IPS DF 4.7 (cell line): ENCODE data around the gene MT1B.
"Not testable (repeated sequence)": the region's sequence is repeated elsewhere in the genome, so short reads cannot be mapped to it uniquely, and the experiment has no call there.

Experiments used
- DNase-seq: peaks from one replicate; pipeline ENCODE4 v3.0.0-alpha.2; 2013; ENCODE audit warnings: low spot score; ENCODE audit errors: extremely low read depth

The MT1B gene

DNA sequence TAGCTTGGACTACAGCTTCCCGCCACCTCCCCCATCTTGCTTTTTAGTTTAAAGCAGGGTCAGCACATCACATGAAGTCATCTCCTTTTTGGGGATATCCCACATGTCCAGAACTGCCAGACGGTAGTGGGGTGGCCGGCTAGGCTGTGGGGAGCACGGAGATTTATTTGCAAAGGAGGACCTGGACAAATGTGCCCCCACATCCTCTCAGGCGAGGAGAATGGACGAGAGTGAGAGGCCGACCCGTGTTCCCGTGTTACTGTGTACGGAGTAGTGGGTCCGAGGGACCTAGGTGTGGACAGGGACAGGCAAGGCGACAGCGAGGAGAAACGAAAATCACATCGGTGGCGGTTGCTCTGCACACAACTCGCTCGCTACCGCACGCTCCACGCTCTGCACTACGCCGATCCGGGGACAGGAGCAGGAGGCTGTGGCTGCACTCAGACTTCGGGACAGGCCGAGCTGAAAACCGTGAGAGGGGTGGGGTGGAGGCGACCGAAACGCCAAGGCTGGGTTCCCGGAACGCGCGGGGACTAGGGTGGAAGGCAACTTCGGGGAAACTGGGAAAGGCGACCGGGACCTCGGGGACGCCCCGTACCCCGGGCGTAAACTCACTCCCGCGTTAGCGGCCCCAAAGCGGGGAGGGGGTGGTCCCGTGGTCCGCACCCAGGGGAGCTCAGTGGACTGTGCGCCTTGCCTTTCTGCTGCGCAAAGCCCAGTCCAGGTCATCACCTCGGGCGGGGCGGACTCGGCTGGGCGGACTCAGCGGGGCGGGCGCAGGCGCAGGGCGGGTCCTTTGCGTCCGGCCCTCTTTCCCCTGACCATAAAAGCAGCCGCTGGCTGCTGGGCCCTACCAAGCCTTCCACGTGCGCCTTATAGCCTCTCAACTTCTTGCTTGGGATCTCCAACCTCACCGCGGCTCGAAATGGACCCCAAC lies 13.6 kb upstream of the MT1B start, which contains the start of gene MT1A:
MT1A (plus strand) TSS at position 853 of the 937 bp plus-strand sequence; CDS start at position 926, 73 bp downstream.
- DNase-seq = no peak

DNA sequence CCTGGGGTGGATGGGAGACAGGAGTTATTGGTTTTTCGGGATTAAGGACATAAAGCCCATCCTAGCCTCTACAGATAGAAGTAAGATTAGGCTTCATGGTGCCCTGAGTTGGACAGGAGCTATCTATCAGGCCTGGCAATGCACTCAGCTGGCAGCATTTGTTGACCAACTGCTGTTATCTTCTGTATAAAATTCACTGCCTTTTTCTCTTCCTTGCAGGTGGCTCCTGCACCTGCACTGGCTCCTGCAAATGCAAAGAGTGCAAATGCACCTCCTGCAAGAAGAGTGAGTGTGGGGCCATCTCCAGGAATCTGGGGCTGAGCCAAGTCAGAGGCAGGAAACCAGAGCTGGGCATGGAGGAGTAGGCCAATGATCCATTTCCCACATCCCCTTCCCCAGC lies 12.6 kb upstream of the MT1B start:
- no peak for DNase-seq

DNA sequence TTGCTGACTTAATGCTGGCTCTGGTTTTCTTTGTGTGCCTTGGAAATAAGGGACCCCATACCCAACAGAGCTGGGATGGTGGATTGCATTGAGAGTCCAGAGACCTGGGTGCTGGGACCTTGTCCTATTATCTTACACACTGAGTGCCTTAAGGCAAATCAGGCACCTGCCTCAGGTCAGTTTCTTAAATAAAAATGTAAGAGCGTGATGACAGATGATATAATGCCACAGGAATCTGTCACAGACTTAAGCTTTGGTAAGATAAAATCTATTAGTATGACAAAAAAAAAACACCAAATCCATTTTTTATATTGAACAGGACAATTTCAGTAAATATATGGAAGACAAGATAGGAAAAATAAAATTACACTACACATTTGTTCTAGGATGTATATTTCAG lies 11.6 kb upstream of the MT1B start:
- DNase-seq = no peak

DNA sequence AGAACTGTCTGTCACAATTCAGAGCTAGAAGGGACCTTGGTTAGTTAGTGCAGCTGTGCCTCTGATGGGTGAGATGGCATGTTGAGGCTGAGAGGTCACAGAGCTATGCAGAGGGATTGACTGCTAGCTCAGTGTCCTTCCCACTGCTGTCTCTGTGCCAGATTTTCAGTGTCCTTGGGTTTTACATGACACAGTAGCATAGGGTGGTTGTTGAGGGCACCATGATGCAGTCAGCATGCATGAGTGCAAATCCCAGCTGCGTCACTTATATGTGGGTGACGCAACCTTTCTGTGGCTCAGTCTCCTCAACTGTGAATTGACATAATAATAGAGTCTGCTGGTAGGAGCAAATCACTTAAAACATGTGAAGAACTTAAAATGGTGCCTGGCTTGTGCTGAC lies 10.5 kb upstream of the MT1B start:
- DNase-seq = no peak

DNA sequence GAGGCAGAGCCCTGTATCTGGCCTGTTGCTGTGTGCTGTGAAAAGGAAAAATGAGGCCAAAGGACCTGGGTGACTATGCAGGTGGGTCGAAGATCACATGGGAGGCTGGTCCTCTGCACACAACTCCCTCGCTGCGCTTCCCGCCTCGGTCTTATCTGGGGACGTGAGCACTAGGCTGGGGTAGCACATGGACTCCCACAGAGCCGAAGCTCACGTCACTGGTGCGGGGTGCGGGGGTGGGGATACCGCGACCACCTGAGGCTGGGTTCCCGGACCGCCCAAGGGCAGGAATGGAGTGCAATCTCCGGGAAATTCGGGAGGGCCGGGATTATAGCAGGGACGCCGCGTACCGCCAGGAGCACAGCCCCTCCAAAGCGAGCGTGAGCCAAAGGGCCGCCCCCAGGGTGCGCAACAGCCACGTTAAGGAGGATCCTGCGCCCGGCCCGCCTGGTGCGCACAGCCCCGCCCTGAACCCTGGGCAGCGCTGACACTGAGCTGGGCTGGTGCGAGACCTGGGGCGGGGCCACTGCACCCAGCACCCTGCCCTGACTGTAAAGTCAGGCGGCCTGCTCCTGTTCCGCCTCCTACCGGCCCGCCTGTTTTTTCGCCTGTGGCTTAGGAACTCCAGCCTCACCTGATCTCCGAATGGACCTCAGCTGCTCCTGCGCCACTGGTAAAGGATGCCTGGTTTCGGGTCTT lies 8.5 kb upstream of the MT1B start:
- no peak for DNase-seq

- DNase-seq = no peak
These were observed 7.9 kb upstream of the MT1B start for GRCh38 chr16:56643833-56644232.

DNA sequence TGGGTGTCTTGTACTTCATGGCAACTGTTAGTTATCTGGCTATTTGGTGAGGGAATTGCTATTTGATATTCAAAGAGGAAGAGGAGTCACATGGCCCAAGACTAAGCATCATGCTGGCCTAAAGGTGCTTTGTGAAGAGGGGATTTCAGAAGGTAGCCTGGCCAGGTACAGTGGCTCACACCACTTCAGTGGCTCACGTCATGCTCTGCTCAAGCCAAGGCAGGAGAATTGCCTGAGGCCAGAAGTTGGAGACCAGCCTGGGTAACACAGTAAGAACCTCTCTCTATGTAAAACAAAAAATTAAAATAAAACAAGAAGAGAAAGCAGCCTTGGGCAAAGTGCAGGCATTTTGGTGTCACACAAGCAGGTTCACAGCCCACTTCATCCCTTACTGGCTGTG lies 6.4 kb upstream of the MT1B start:
- DNase-seq = no peak

GRCh38 chr16:56645838-56646237 lies 5.8 kb upstream of the MT1B start:
- DNase-seq = no peak

GRCh38 chr16:56647641-56648431 lies 3.9 kb upstream of the MT1B start:
- no peak for DNase-seq

- no peak for DNase-seq
These were observed 2.4 kb upstream of the MT1B start for GRCh38 chr16:56649271-56649670.

- DNase-seq = no peak
These were observed 1.9 kb upstream of the MT1B start for GRCh38 chr16:56649820-56650219.

DNA sequence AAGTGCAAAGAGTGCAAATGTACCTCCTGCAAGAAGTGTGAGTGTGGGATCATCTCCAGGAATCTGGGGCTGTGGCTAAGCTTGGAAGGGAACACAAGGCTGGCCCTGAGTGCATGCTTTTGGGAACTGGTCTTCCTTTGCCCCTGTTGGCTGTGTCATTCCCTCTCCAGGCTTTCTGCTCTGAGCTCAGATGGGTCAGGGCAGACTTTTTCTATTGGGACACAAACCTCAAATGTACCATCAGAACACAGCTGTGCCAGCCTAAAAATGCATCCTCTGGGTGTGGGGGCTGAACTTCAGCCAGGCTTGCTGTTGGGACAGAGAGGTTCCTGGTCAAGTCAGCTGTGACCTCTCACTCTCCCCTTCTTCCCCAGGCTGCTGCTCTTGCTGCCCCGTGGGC lies 914 bp downstream of the MT1B start:
- DNase-seq = no peak

GRCh38 chr16:56653218-56653617 lies 1.5 kb downstream of the MT1B start:
- DNase-seq = no peak

GRCh38 chr16:56657555-56658326 lies 6.1 kb downstream of the MT1B start, which contains the start of gene MT1F:
TSS of gene MT1F (plus strand) at chr16:56657959. CDS start at chr16:56658059, 100 bp downstream.
- DNase-seq = no peak

GRCh38 chr16:56658327-56658875 lies 6.7 kb downstream of the MT1B start:
- DNase-seq = no peak

- no peak for DNase-seq
These were observed 11.0 kb downstream of the MT1B start for GRCh38 chr16:56662357-56663354.

DNA sequence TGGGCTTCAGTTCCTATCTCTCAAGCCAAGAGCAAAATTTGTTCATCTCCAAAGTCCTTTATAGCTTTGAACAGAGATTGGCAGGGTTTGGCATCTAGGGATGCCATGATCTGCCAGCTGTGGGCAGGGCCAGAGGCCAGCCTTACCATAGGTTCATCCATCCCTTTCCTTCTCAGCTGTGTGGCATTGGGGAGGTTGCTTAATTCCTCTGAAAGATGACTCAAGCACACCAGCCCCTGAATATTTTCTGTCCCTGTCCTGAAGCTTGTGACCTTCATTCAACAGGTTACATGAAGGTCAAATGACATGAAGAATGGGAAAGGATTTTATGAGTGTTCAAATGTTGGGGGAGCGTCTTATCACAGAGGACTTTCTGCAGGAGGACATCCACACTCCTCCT lies 12.8 kb downstream of the MT1B start:
- DNase-seq = no peak

GRCh38 chr16:56665286-56666261 lies 13.9 kb downstream of the MT1B start:
- DNase-seq = not testable (repeated sequence)
